ENCODE measurements around the gene SYT1. TPM values are rescaled to one million over a fixed set of nuclear protein-coding genes. Genes with fewer than 3 reads are reported as not detected.

SYT1 gene
- total and polyA plus RNA-seq, 2 donors (not counting 1 experiment from before 2014, with no cell fraction given), result 0.60 to 1.3 TPM

DNA sequence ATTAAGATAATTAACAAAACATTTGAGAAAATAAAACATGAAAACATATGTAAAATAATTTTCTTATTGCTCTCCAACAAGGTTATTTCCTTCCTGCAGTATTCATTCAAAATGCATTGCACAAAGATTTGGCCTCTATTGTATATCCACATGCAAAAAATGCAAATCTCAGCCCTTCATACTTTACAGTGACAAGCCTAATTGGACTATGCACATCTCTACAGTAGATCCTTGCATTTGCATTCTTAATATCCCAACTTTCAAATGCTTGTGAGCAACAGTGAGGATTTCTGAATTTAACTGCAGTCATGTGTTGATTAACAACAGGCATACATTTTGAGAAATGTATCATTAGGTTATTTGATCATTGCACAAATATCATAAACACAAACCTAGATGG, 492.5 kb downstream of the SYT1 start:
- ATAC-seq (ENCODE audit: low read depth), result no peak

DNA sequence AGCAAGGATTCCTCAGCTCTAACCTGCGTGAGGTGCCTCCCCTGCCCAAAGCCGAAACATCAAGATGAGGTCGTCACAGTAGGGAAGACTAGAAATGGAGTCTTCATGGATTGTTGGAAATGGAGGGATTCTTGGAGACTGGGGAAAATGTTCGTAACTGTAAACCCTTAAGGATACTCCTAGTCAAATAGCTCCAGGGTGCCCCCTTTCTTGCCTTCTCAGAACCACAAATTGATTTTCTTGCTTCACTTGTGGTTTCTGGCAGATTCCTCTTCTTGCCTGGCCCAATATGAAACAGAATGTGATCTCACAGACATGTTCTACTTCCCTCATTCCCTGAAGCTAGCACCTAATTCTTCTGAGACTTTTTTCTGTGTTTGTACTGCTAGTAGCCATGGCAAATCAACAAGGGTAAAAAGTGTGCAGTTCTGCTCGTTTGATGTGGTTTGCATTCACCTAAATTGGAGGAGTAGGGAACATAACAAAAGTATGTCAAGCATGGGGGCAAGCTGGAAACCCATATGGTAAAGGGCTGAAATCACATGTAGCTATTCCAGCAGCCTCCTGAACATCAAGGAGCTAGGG, 494.2 kb downstream of the SYT1 start:
- CTCF ChIA-PET, result no interaction called here
- peaks cover 15% of the 10 kb centered on the region for H3K27me3 Mint-ChIP-seq

More for the DNA sequence above, 492.5 kb downstream of the SYT1 start:
- no peaks in the 10 kb centered on the region for H3K9me3 Mint-ChIP-seq (ENCODE audit: insufficient read depth)
- H3K27me3 Mint-ChIP-seq, result peaks cover 12% of the 10 kb centered on the region
- no peak overlapping the region for H2AFZ ChIP-seq (ENCODE audit: insufficient read depth, low read depth, low read length, poor library complexity, severe bottlenecking)
- H3K27ac ChIP-seq (ENCODE audit: low read length in 2 of 2), result no peak overlapping the region
- no peaks in the 10 kb centered on the region for H3K4me1 ChIP-seq (ENCODE audit: control insufficient read depth in 2 of 2, insufficient read depth in 2 of 2, low read length in 2 of 2)
- DNase-seq, result no peak
- H3K4me2 ChIP-seq (replicated peaks; ENCODE audit: low read depth, low read length, poor library complexity, severe bottlenecking), result no peak overlapping the region
- TF ChIP-seq, protein P1, sequence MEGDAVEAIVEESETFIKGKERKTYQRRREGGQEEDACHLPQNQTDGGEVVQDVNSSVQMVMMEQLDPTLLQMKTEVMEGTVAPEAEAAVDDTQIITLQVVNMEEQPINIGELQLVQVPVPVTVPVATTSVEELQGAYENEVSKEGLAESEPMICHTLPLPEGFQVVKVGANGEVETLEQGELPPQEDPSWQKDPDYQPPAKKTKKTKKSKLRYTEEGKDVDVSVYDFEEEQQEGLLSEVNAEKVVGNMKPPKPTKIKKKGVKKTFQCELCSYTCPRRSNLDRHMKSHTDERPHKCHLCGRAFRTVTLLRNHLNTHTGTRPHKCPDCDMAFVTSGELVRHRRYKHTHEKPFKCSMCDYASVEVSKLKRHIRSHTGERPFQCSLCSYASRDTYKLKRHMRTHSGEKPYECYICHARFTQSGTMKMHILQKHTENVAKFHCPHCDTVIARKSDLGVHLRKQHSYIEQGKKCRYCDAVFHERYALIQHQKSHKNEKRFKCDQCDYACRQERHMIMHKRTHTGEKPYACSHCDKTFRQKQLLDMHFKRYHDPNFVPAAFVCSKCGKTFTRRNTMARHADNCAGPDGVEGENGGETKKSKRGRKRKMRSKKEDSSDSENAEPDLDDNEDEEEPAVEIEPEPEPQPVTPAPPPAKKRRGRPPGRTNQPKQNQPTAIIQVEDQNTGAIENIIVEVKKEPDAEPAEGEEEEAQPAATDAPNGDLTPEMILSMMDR (IDR thresholded peaks at IDR 0.05), result no peak
- TF ChIP-seq EZH2 (IDR thresholded peaks at IDR 0.05; ENCODE audit: borderline replicate concordance, insufficient read depth, low read depth, low read length, poor library complexity, severe bottlenecking), result no peak
- ChIA-PET CTCF (no interaction called here), POLR2A (no interaction called here)
- no peaks in the 10 kb centered on the region for H3K27me3 ChIP-seq (replicated peaks in 1 of 4; ENCODE audit: control extremely low read depth in 1 of 4, control insufficient read depth in 3 of 4, insufficient read depth in 4 of 4, low read length in 3 of 4)
- H3K79me2 ChIP-seq (ENCODE audit: control insufficient read depth, insufficient read depth, low read length), result no peaks in the 10 kb centered on the region
- H3K9me3 ChIP-seq (ENCODE audit: control extremely low read depth in 1 of 3, control insufficient read depth in 2 of 3, insufficient read depth in 1 of 3, low read length in 2 of 3), result no peaks in the 10 kb centered on the region
- no peak overlapping the region for H3K4me3 Mint-ChIP-seq
- no peaks in the 10 kb centered on the region for H3K36me3 ChIP-seq (replicated peaks in 1 of 2; ENCODE audit: control extremely low read depth in 1 of 2, control insufficient read depth in 1 of 2, extremely low read depth in 1 of 2, insufficient read depth in 2 of 2, low read length in 1 of 2)
- H4K20me1 ChIP-seq (ENCODE audit: control insufficient read depth, insufficient read depth, low read length, poor library complexity, severe bottlenecking), result no peaks in the 10 kb centered on the region
- intact Hi-C loops (cut with micrococcal nuclease), result no loop called here
- no peak overlapping the region for H3K9ac ChIP-seq (ENCODE audit: low read length)
- no peak overlapping the region for H3K27ac Mint-ChIP-seq
- no peaks in the 10 kb centered on the region for H3K4me1 Mint-ChIP-seq
- H3K4me3 ChIP-seq (ENCODE audit: control extremely low read depth in 1 of 5, extremely low read depth in 1 of 5, insufficient read depth in 1 of 5, low read depth in 2 of 5, low read length in 4 of 5), result no peak overlapping the region

More for the DNA sequence above, 494.2 kb downstream of the SYT1 start:
- Histone ChIP-seq H2AFZ (ENCODE audit: insufficient read depth, low read depth, low read length, poor library complexity, severe bottlenecking) (no peak overlapping the region), H3K27ac (ENCODE audit: low read length in 2 of 2) (no peak overlapping the region), H3K4me3 (ENCODE audit: control extremely low read depth in 1 of 5, extremely low read depth in 1 of 5, insufficient read depth in 1 of 5, low read depth in 2 of 5, low read length in 4 of 5) (no peak overlapping the region), H3K36me3 (replicated peaks in 1 of 2; ENCODE audit: control extremely low read depth in 1 of 2, control insufficient read depth in 1 of 2, extremely low read depth in 1 of 2, insufficient read depth in 2 of 2, low read length in 1 of 2) (no peaks in the 10 kb centered on the region), H3K4me1 (ENCODE audit: control insufficient read depth in 2 of 2, insufficient read depth in 2 of 2, low read length in 2 of 2) (no peaks in the 10 kb centered on the region), H3K4me2 (replicated peaks; ENCODE audit: low read depth, low read length, poor library complexity, severe bottlenecking) (no peak overlapping the region), H3K9ac (ENCODE audit: low read length) (no peak overlapping the region), H3K9me3 (ENCODE audit: control extremely low read depth in 1 of 3, control insufficient read depth in 2 of 3, insufficient read depth in 1 of 3, low read length in 2 of 3) (no peaks in the 10 kb centered on the region), H3K79me2 (ENCODE audit: control insufficient read depth, insufficient read depth, low read length) (no peaks in the 10 kb centered on the region), H3K27me3 (replicated peaks in 1 of 4; ENCODE audit: control extremely low read depth in 1 of 4, control insufficient read depth in 3 of 4, insufficient read depth in 4 of 4, low read length in 3 of 4) (no peaks in the 10 kb centered on the region), H4K20me1 (ENCODE audit: control insufficient read depth, insufficient read depth, low read length, poor library complexity, severe bottlenecking) (no peaks in the 10 kb centered on the region)
- intact Hi-C loops (cut with micrococcal nuclease), result no loop called here
- Mint-ChIP-seq H3K4me3 (no peak overlapping the region), H3K4me1 (no peaks in the 10 kb centered on the region), H3K9me3 (ENCODE audit: insufficient read depth) (no peaks in the 10 kb centered on the region), H3K27ac (no peak overlapping the region)
- WGBS (ENCODE audit: insufficient coverage), result 100% methylated on average over 4 of the region's 5 CpGs
- POLR2A ChIA-PET, result no interaction called here
- DNase-seq (no peak), ATAC-seq (ENCODE audit: low read depth) (no peak)
- TF ChIP-seq, protein P1 (IDR thresholded peaks at IDR 0.05), result no peak
- no peak for TF ChIP-seq EZH2 (IDR thresholded peaks at IDR 0.05; ENCODE audit: borderline replicate concordance, insufficient read depth, low read depth, low read length, poor library complexity, severe bottlenecking)

All from B cell (primary cell).